Right lobe of liver (tissue), 6 donors: ENCODE data around the gene PAX2. TPM values are rescaled to one million over a fixed set of nuclear protein-coding genes. Genes with fewer than 3 reads are reported as not detected.

Source experiments
- ATAC-seq, 4 donors: fragments of 200-7000 bp; cut with Tn5 transposase; one replicate each; pipeline ENCODE4 v1.9.1; 2020; ENCODE audit warnings: mild to moderate bottlenecking in 4 of 4, moderate library complexity in 4 of 4
- DNase-seq, 3 donors: peaks; one replicate each; pipeline ENCODE4 v3.0.0-alpha.2; 2020
- H3K27ac ChIP-seq, 3 donors: fragments of 200-600 bp; one replicate each; pipeline ENCODE4 v1.8.0; 2022
- H3K27me3 ChIP-seq, 2 donors: fragments of 200-600 bp; one replicate each; pipeline ENCODE4 v1.8.0; 2022
- H3K36me3 ChIP-seq, 4 donors: fragments of 200-600 bp; sonication (generic) in 1 of 4; one replicate each; pipeline versions ENCODE4 v1.5.1 to v1.8.0; 2017 to 2022; ENCODE audit warnings: control low read depth in 1 of 4
- H3K4me1 ChIP-seq, 4 donors: fragments of 200-600 bp; sonication (generic) in 1 of 4; one replicate each; pipeline versions ENCODE4 v1.5.1 to v1.8.0; 2017 to 2022; ENCODE audit warnings: control low read depth in 1 of 4
- H3K4me3 ChIP-seq, 3 donors: fragments of 200-600 bp; one replicate each; pipeline ENCODE4 v1.8.0; 2022
- H3K9me3 ChIP-seq, 4 donors: fragments of 200-600 bp; sonication (generic) in 1 of 4; one replicate each; pipeline versions ENCODE4 v1.5.1 to v1.8.0; 2017 to 2022; ENCODE audit warnings: control low read depth in 1 of 4
- POLR2A ChIP-seq: fragments of 450-650 bp; IDR thresholded peaks from one replicate; pipeline ENCODE4 v1.6.1; 2017; ENCODE audit warnings: antibody characterized with exemption, mild to moderate bottlenecking
- WGBS: methylation state at CpG from one replicate; pipeline ENCODE4 v1.1.6; 2018; ENCODE audit warnings: low coverage, low lambda C conversion rate; ENCODE audit not compliant: insufficient coverage; ENCODE audit errors: missing lambda C conversion rate; 5-methylcytosine and 5-hydroxymethylcytosine counted together
- intact Hi-C, 2 donors: fragments of 100-400 bp; cut with DNase I; formaldehyde crosslinking; loops; one replicate each; pipeline versions ENCODE4 v1.11.2 to v1.14.1; 2022
- total RNA-seq, 6 experiments: library from RNA; depleted of rRNA in 2 of 6; stranded (reverse); fragments of >200 nt in 2 of 6; fragmentation: NEBNext Ultra II Directional in 3 of 6; extraction: Animal tissue kit (Norgen Biotek cat#: 25700) in 3 of 6; gene quantifications; one replicate each; pipeline versions ENCODE4 v1.1.0 to v1.2.4, GENCODE V29; 2016 to 2023
- TF ChIP-seq, protein P1 (sequence below), 4 donors: fragments of 200-600 bp in 3 of 4; fragments of 450-650 bp in 1 of 4; IDR thresholded peaks; one replicate each; pipeline versions ENCODE4 v1.5.1 to v1.8.0; 2016 to 2022; ENCODE audit warnings: antibody characterized with exemption in 4 of 4, mild to moderate bottlenecking in 2 of 4
- donor health status: DM: no; HTN: yes; CAD: no.
- donor health status: DM: no; HTN: no; CAD: no.
- donor health status: DM: no; HTN: no; CAD: no.
- donor health status: DM: no; HTN: yes; CAD: no.
- donor health status: DM: no; HTN: yes; CAD: no.

The PAX2 gene
- total RNA-seq, 6 experiments from 2014 or later, result 0.24 TPM; not detected in 5

DNA sequence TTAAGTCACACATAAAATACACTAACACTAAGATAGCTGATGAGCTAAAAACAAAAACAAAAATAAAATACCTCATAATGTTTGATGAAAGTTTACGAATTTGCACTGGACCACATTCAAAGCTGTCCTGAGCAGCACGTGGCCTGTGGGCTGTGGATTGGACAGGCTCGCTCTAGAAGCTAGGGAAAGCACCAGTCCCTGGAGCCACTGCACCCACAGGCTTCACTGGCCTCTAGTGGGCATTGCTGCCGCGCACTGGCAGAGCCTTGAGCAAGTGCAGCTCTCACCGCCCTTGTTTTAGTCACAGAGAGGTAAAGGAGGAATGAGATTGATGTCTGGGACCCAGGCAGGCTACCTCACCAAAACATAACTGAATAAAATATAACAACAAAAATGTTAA is 67.6 kb downstream of the PAX2 start:
- WGBS, result 65% methylated on average over 5 of the region's 6 CpGs
- Histone ChIP-seq H3K4me3 (no peak overlapping the region), H3K27ac (no peak overlapping the region), H3K36me3 (no peaks in the 10 kb centered on the region), H3K27me3 (no peaks in the 10 kb centered on the region), H3K9me3 (no peaks in the 10 kb centered on the region), H3K4me1 (no peaks in the 10 kb centered on the region)
- intact Hi-C loops, result no loop called here
- DNase-seq (no peak), ATAC-seq (peak in 1 of 4 donors; percentile 19)
- TF ChIP-seq, protein P1, sequence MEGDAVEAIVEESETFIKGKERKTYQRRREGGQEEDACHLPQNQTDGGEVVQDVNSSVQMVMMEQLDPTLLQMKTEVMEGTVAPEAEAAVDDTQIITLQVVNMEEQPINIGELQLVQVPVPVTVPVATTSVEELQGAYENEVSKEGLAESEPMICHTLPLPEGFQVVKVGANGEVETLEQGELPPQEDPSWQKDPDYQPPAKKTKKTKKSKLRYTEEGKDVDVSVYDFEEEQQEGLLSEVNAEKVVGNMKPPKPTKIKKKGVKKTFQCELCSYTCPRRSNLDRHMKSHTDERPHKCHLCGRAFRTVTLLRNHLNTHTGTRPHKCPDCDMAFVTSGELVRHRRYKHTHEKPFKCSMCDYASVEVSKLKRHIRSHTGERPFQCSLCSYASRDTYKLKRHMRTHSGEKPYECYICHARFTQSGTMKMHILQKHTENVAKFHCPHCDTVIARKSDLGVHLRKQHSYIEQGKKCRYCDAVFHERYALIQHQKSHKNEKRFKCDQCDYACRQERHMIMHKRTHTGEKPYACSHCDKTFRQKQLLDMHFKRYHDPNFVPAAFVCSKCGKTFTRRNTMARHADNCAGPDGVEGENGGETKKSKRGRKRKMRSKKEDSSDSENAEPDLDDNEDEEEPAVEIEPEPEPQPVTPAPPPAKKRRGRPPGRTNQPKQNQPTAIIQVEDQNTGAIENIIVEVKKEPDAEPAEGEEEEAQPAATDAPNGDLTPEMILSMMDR (IDR thresholded peaks at IDR 0.05), result no peak
- no peak for TF ChIP-seq POLR2A

DNA sequence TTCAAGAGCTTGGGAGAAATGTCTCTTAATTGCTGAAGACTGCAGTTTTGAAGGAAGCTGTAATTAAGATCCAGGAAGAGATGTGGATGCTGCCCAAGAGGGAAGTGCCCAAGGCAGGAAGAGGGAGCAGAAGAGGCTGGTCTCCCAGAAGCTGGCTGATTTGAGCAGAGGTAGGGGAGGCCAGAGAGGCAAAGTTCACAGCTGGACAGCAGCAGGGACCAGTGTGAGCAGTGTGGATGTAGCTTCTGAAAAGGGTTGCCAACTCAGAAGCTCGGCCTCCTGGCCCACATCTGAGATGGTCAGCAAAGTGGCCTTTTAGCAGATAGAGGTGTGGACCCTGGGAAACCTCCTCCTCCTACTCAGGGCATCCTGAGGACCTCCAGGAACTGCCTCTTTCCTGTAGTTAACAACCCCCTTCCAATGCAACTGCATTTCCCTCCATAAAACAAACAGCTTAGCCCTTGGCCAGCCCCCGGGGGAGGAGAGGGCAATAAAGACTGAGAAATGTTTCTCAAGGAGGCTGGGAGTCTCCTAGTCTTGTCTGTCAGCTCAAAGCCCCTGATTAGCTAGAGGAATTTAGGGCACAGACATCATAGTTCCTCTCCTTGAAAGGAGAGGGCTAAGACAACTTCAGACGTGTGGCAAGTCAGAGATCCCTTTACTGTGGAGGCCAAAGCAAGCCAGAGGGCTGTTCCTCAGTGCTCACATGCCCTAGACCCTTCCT is 69.5 kb downstream of the PAX2 start:
- H3K27me3 ChIP-seq, result no peaks in the 10 kb centered on the region

DNA sequence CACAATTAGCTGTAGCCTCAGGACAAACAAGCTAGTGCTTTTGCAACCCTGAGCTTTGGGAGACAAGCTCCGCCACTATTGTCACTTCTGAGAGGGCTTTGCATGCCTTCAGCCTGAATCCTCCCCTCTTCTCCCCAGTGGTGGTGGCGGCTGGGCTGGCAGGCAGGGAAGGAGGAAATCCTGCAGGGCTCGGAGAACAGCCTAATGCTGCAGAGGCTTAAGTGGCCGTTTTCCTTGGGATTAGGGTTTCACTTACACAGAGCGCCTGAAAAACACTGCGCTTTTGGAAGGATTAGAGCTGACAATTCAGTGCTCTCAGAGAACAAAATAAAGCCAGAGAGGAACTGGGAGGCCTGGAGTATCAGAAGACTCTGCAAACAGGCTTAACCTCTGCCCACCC is 71.3 kb downstream of the PAX2 start:
- no peak for ATAC-seq
- TF ChIP-seq, protein P1 (IDR thresholded peaks at IDR 0.05), result no peak
- TF ChIP-seq POLR2A, result no peak
- DNase-seq, result no peak
- no peaks in the 10 kb centered on the region for H3K9me3 ChIP-seq
- WGBS, result 60% methylated on average over 2 of the region's 6 CpGs
- H3K36me3 ChIP-seq, result no peaks in the 10 kb centered on the region
- H3K27me3 ChIP-seq, result no peaks in the 10 kb centered on the region
- no peak overlapping the region for H3K27ac ChIP-seq
- intact Hi-C loops, result no loop called here
- H3K4me1 ChIP-seq, result no peaks in the 10 kb centered on the region
- no peak overlapping the region for H3K4me3 ChIP-seq

More for the DNA sequence above, 69.5 kb downstream of the PAX2 start:
- peak in 1 of 4 donors; percentile 20 for ATAC-seq
- no peak overlapping the region for H3K4me3 ChIP-seq
- H3K4me1 ChIP-seq, result no peaks in the 10 kb centered on the region
- intact Hi-C loops, result no loop called here
- TF ChIP-seq, protein P1 (IDR thresholded peaks at IDR 0.05), result no peak
- no peak for TF ChIP-seq POLR2A
- WGBS, result 17% methylated on average over 2 of the region's 3 CpGs
- no peaks in the 10 kb centered on the region for H3K36me3 ChIP-seq
- DNase-seq, result no peak
- no peaks in the 10 kb centered on the region for H3K9me3 ChIP-seq
- no peak overlapping the region for H3K27ac ChIP-seq

DNA sequence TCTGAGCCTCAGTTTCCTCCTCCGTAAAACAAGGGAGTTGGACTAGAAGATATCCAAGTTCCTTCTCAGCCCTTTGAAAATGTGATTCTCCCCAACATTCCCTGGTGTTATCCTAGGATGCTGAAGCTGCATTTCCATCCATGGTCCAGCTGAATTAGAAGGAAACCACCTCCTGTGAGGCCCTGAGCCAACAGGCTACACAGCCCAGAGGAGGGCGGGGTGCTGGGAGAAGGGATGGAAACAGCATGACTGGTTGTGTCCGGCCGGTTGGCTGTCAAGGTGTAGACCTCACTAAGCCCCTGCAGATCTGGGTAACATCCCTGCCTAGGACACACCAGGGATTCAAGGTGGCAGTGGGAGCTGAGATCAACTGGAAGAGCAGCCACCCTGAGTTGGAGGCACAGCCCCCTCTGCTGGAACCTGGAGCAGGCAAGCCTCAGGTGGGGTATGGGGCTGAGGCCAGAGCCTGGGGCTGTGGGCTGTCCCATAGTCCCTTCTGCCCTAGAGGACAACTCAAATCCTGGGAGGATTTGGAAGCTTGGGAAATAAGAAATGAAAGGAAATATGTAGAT is 72.0 kb downstream of the PAX2 start:
- Histone ChIP-seq H3K9me3 (no peaks in the 10 kb centered on the region), H3K27ac (no peak overlapping the region), H3K27me3 (no peaks in the 10 kb centered on the region), H3K4me1 (no peaks in the 10 kb centered on the region), H3K36me3 (no peaks in the 10 kb centered on the region), H3K4me3 (no peak overlapping the region)
- peak in 1 of 3 donors; percentile 31 for DNase-seq
- intact Hi-C loops, result no loop called here
- TF ChIP-seq POLR2A, result no peak
- peak in 1 of 4 donors; percentile 27 for ATAC-seq
- WGBS, result 17% methylated on average over 2 of the region's 4 CpGs

DNA sequence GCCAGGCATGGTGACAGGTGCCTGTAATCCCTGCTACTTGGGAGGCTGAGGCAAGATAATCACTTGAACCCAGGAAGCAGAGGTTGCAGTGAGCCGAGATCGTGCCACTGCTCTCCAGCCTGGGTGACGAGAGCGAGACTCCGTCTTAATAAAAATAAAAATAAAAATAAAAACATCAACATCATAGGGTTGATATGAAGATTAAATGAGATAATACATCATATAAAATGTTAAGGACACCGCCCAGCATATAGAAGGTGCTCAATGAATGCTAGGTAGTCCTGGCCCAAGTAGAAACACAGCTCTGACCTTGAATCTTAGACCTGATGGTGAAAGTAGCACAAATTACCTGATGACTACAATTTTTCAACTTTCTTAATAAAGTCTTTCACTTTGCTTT is 74.0 kb downstream of the PAX2 start:
- Histone ChIP-seq H3K36me3 (no peaks in the 10 kb centered on the region), H3K9me3 (no peaks in the 10 kb centered on the region), H3K4me3 (no peak overlapping the region), H3K4me1 (no peaks in the 10 kb centered on the region), H3K27me3 (no peaks in the 10 kb centered on the region), H3K27ac (no peak overlapping the region)
- ATAC-seq, result no peak
- TF ChIP-seq, protein P1 (IDR thresholded peaks at IDR 0.05), result no peak
- no peak for TF ChIP-seq POLR2A
- DNase-seq, result peak in 1 of 3 donors; percentile 4
- intact Hi-C loops, result no loop called here
- WGBS, result 83% methylated on average over 6 of the region's 6 CpGs
